Stimulated activated CD8-positive, alpha-beta memory T cell treated with anti-CD3 and anti-CD28 coated beads, Interleukin-15, amount 100 ng/mL, for 24 hours (primary cell): ENCODE data around the gene COL24A1.
"Not testable (repeated sequence)": the region's sequence is repeated elsewhere in the genome, so short reads cannot be mapped to it uniquely, and the experiment has no call there.

Experiments
- DNase-seq: peaks from one replicate; pipeline ENCODE4 v3.0.0-alpha.2; 2020; ENCODE audit warnings: low read depth

The COL24A1 gene

DNA sequence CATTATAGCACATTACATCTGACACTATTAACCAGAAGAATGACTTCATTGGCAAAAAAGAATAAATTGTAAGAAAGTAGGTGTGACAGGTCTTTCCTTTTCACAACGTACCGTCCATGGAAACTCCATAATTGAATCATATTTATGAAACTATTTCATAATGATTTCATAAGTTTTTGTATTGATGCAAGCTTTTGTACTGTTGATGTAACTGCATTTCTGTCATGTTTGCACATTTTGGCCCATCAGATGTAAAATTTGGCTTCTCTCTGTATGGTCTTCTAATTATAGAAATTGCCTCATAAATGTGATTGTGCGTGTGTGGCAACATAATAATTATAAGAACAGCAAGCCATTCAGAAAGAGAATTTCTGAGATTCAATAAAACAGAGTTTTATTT is 267.7 kb downstream of the COL24A1 start:
- no peak for DNase-seq

DNA sequence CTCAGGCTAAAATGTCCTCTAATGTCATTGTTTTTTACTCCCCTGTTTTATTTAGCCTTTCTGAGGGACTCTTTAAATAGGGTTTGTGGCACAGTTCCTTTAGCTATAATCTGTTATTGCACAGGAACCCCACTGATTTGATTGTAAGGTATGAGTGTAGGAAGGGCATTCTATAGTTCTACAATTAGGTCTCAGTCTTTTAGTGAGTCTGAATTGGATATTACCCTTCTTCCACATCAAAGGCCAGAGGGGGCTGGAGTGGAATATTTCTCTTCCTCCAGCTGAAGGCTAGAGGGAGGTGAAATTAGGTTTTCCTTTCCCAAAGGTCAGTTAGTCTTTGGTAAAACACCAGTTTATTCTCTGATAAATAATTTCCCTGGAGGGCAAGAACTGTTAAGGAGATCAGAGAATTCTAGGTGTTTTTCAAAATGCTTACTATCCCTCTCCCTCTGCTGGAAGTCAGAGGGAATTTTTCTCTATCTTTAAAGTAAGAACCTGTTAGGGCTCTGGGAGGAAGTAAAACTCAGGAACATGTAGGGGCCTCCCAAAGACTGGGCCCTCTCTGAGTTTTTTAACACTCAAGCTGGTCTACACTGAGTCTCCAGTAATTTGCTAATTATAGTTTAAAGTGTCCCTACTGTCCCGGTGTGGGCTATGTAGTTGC is 272.1 kb downstream of the COL24A1 start:
- no peak for DNase-seq

DNA sequence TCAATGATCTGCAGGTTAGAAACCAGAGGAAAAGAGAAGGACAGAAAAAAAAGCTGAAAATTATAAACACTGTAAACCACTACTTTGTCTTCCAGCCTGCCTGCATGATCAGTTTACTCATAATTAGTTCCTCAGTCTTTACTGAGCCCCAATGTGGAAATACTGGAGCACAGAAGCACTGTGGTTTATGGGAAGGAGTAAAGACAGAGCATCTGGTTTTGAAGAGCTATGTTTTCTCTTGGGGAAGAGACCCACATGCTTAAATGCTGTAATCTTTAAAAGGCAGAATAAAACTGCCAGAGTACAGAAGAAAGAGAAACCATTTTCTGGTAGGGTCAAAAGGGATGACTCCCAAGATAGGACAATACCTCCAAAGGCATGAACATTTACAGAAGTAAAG is 289.4 kb downstream of the COL24A1 start:
- no peak for DNase-seq

DNA sequence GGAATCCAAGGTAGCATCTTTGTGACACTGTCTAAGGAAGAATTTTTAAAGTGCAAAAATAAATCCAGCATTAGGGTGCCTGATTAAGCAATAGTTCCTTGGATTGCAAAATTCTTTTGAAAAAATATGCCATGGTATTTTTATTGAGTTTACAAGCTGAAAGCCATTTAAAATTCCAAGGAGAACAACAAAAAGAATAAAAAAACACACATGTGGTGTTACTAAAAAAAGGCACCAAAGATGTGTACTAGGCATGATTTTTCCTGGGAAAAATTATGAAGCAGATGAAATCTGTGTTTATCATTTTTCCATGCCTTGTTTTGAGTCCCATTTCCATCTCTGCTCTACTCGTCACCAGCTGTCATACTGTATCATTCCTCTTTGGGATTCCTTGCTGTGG is 291.4 kb downstream of the COL24A1 start:
- DNase-seq = no peak

DNA sequence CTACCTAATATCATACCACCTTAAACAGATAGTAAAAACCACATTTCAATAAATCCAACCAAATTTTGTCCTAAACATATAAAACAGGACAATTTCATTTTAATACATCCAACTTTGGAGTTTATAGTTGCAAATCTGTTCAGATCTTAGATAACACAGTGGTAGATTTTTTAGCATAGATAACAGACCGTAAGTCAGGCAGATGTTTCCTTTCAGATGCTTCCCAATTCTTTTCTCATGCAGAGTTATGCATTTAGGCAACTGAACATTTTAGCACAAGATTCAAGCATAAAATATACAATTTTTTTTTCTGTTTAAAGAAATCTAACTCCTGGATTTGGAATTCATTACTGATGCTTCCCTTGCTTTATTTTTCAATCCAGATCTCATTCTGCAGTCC is 291.8 kb downstream of the COL24A1 start:
- DNase-seq = no peak

DNA sequence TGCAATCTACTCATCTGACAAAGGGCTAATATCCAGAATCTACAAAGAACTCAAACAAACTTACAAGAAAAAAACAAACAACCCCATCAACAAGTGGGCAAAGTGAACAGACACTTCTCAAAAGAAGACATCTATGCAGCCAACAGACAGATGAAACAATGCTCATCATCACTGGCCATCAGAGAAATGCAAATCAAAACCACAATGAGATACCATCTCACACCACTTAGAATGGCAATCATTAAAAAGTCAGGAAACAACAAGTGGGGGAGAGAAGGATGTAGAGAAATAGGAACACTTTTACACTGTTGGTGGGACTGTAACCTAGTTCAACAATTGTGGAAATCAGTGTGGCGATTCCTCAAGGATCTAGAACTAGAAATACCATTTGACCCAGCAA is 292.9 kb downstream of the COL24A1 start:
- not testable (repeated sequence) for DNase-seq

DNA sequence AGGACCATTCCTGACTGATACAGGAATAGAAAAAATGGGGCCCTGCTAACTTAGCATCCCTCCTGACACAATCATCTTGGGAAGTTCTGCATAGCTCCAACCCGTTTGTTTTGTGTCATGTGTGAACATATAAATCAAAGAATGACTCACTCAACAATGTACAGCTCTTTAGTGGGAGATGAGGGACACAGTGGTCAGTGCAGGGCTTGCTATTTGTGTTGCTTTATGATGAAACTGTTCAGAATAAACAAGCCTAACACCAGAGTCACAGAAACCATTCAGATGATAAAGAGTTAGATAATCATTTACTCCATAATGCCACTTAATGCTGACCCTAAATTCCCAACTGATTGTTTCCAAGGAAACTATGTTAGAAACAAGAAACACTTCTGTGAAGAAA is 294.1 kb downstream of the COL24A1 start:
- no peak for DNase-seq

DNA sequence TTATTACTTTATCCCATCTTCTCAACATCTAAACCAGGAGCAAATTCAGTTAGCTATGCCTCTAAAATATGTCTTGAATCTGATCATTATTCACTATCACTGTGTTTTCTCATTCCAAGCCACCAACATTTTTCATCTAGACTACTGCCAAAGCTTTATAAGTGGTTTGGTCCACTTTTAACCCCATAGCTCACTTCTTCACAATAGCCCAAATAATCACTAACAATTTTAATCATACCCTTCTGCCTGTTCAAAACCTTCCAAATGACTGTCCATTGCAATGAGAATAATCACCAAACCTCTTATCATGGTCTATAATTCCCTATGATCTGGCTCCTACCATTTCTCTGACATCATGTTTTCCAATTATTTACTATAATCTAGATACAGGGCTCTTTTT is 298.6 kb downstream of the COL24A1 start:
- no peak for DNase-seq

DNA sequence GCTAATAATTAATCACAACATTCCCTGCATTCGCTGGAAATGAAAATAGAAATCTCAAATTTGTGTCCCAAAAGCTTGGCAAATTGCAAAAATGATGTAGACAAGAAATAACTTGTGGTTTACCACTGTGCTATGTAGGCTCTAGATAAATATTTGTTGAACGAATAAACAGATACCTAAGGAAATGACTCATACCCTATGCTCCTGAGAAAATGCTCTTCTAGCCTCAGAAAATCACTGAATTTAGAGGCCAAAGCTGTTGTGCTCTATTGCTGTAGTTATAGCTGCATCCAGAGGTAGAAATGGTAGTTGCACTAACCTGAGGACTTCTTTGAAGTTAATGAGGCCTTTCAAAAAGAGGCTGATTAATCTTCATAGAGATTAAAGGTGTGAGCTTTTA is 306.3 kb downstream of the COL24A1 start:
- DNase-seq = no peak

DNA sequence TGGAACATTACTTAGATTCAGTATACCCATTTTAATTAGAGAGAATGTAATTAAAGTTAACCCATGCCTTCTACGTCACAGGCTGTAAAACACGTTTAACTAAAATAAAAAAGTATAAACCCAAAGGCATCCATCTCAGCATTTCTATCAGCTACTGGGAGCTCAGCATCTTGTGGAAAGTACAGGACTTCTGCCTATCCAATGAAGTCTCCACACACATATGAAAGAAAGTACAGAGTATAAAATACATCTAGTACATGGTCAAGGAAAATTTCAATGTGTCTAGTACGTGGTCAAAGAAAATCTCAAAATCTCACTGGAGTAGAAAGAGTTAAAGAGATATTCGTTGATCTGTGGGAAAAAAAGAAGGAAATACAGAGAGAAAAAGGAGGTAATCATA is 306.9 kb downstream of the COL24A1 start:
- DNase-seq = no peak

DNA sequence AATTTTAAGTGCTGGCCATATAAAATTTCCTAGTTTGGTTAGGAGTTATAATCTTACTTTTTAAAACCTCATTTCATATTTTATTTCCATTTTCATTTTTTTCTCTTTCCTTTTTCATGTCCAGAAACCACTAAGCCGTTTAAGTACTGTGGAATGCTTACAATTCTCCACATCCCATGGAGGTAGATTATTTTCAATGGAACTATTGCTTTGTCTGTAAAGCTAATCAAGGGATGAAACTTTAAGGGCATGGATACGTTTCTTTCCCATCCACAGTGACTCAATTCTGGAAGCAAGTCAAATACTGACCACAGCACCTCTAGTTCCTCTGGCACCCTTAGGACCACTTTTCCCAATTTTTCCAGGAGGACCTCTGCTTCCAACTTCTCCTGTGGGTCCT is 309.2 kb downstream of the COL24A1 start:
- no peak for DNase-seq

DNA sequence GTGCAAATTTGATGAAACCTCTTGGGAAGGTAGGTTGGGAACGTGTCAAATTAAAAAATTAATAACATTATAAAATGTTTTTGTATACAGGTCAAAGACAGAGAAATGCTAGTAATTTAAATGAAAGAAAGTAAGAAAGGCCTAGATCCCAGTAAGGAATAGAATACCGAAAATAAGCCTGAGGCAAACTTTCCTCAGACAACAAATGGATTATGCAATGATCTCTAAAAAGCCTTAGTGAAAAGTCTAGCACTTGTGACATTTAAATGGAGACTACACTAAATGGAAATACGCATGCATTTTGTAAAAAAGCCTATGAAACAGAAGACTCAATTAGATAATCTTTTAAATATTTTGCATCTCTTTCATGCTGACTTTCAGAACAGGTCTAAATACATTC is 309.9 kb downstream of the COL24A1 start:
- no peak for DNase-seq

DNA sequence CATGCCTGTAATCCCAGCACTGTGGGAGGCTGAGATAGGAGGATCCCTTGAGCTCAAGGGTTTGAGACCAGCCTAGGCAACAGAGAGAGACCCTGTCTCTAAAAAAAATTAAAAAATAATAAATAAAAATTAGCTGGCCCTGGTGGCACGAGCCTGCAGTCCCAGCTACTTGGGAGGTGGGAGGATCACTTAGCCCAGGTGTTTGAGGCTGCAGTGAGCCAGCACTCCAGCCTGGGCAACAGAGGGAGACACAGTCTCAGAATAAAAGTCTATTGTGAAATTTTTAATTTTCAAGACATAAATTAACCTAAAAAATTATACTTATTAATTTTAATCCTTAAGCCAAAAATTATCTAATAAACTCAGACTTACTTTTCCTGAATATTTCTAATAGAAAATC is 317.1 kb downstream of the COL24A1 start:
- no peak for DNase-seq

DNA sequence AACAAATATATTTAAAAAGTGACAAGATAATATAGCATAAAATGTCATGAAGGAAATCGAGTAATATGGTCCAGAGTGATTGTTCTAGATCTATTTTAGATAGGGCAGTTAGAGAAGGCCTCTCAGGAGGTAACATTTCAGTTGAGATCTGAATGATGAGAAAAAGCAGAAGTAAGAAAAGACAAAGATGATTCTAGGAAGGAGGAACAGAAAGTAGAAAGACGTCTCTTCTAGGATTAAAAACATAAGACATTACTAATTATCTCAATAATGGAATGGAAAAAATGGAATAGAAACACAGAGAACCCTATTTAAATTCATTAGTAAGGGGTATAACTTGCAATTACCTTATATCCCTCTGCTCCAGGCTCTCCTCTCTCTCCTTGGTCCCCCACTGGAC is 318.3 kb downstream of the COL24A1 start:
- no peak for DNase-seq

DNA sequence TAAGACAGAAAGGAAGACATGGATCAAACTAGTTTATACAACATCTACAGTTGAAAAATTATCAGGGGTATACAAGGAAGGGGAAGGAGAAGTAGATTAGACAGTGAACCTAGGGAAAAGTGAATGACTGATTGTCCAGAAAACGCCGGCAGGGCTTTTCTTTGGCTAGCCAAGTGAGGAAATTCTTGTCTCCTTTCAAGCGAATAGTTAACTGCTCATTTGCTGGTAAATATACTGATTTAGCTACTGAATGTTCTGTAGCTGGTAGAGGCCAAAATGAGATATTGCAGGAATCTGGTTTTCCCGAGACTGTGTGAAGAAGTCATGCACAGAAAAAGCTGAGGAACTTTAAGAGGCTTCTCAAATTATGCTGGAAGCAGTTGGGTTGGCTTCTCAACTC is 319.8 kb downstream of the COL24A1 start:
- no peak for DNase-seq

DNA sequence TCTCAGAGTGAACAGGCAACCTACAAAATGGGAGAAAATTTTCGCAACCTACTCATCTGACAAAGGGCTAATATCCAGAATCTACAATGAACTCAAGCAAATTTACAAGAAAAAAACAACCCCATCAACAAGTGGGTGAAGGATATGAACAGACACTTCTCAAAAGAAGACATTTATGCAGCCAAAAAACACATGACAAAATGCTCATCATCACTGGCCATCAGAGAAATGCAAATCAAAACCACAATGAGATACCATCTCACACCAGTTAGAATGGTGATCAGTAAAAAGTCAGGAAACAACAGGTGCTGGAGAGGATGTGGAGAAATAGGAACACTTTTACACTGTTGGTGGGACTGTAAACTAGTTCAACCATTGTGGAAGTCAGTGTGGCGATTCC is 323.4 kb downstream of the COL24A1 start:
- not testable (repeated sequence) for DNase-seq

DNA sequence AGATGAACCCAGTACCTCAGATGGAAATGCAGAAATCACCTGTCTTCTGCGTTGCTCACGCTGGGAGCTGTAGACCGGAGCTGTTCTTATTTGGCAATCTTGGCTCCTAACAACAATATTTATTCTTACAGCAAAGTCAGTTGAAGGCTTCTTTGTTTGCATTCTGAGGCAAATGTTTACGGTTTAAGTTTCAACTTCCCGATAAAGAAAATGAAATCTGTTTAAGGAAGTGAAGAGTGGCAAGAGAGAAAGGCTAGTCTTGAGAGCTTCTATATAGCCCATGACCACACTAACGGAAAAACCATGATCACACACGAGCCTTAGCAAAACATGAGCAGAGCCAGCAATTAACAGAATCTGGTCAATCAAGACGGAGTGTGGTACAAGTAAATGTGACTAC is 325.7 kb downstream of the COL24A1 start:
- no peak for DNase-seq

DNA sequence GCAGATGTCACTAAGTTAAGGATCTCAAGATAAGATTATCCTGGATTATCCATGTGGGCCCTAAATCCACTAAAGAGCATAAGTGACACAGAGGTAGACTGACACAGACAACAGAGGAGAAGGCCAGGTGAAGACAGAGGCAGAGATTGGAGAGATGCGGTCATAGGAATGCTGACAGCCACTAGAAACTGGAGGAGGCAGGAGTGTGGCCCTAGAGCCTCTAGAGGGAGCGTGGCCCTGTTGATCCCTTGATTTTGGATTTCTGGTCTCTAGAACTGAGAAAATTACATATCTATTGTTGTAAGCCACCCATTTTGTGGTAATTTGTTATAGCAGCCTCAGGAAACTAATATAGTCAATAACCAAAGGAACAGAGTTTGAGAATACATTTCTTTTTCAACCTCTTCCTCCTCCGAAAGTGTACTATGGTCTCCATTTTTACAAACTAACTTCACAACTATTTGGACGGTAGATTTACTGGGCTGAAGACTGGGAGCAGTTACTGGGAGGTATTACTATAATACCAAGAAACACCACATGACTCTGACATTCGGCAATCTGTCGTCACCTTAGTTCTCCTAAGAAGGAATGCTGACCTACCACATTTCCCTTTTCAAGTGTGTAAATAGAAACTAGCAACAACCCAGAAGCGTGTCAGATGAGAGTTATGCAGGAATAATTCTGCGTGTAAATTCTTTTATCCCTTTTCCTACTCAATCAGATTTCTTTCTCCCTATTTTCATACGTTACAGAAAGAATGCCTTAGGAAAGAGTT is 332.3 kb downstream of the COL24A1 start:
- DNase-seq = no peak

DNA sequence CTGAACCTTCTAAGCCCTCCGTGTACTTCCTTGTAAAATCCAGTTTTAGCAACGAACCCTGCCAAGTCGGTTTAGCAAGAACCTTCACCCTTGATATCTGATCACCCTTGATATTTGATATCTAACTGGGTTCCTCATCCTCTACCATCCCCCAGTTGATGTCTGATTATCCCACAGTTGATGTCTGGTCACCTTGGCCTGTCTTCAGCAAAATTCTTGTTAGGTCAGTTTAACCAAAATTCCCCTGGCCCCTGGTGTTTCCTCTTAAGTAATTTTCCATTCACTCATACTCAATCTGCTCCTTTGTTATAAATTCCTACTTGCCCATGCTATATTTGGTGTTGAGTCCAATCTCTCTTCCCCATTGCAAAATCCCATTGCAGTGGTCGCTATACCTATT is 333.9 kb downstream of the COL24A1 start:
- no peak for DNase-seq

DNA sequence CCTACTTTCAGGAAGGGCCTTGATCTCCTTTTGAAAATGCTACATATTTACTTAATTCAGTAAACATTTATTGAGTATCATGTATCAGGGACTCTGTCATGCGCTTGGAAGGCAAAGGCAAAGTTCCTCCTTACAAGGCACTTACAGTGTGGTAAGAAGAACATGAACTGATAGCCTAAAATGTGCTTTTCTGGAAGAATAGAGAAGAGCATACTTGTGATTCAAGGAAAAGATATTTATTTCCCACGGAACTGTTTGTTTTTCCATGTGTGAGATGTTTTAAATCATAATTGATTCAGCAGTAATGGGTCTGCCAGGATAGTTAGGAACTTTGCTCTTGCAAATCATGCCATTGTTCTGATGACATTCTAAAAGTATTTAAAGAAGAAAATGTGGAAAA is 338.2 kb downstream of the COL24A1 start:
- no peak for DNase-seq

DNA sequence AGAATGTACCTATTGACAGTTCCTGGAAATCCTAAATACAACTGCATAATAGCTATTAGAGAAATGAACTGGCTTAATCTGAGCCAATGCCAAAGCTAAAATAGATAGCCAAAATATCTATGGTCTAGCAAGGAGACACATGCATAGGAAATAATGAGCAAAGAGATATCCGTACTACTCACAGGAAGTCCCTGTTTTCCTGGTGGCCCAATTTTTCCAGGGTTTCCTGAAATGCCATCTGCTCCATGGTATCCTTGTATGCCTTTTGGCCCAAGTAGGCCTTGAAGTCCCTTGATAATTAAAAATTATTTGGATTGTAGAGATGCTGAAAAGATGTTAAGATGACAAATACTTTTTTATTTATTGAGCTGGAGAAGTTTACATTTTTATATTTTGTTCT is 340.0 kb downstream of the COL24A1 start:
- DNase-seq = no peak

DNA sequence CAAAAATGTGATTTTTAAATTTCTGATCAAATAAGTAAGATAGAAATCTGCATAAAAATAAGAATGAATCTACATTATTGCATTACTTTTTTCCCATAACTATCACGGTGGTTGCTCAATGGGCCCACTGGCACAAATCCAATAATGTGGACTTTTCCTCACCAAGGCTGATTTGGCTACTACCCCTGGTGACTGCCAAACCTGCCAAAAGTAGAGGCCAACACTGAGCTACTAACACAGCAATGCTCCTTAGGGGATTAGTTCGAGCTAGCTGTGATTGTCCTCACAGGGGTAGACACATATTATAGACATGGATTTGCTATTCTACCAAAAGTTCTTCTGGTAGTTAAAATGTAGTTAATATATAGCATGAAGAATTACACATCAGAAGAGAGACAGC is 340.7 kb downstream of the COL24A1 start:
- no peak for DNase-seq

DNA sequence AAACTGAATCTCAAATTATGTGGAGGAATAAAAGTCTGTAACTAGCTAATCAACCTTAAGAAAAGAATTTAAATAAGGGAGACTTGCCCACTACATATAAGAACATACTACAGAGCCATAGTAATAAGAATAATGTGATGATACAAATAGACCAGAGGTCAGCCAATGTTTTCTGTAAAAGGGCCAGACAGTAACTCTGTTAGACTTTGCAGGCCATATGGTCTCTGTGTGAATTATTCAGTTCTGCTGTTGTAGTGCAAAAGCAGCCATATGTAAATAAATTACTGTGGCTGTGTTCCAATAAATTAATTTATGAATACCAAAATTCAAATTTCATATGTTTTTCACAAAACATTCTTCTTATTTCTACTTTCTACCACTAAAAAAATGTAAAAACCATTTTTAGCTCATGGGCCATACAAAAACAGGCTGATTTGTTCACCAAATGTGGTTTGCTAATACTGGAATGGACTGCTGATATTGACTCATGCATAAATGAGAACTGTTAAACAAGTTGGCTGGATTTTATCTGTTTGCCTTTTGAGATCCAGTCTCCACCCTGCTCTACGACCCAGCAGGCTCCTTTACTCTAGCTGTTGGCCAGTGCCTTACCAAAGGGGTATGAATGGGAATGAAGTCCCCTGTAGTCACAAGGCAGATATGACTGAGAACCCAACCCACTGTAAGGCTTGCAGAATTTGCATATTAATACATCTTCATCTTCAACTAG is 350.2 kb downstream of the COL24A1 start:
- DNase-seq = no peak
